Adipocyte (in vitro differentiated cells): ENCODE measurements around the gene SCUBE3.
A peak's percentile ranks its signal among the peaks of the same experiment; 100 is the strongest.

Experiments used
- DNase-seq: peaks from one replicate; pipeline ENCODE4 v3.0.0-alpha.2; 2015; ENCODE audit warnings: low read depth
- H3K27me3 ChIP-seq: replicated peaks from 2 replicates; pipeline ENCODE4 v1.7.0; 2013; ENCODE audit warnings: mild to moderate bottlenecking, low read length, moderate library complexity; ENCODE audit not compliant: control insufficient read depth, insufficient read depth
- H3K36me3 ChIP-seq: 2 replicates; pipeline ENCODE4 v1.7.0; 2013; ENCODE audit warnings: low read length, mild to moderate bottlenecking, moderate library complexity; ENCODE audit not compliant: control insufficient read depth, insufficient read depth, severe bottlenecking
- H3K4me1 ChIP-seq: 2 replicates; pipeline ENCODE4 v1.7.0; 2013; ENCODE audit warnings: mild to moderate bottlenecking, low read length, moderate library complexity; ENCODE audit not compliant: control insufficient read depth, insufficient read depth
- H3K4me3 ChIP-seq: 2 replicates; pipeline ENCODE4 v1.7.0; 2013; ENCODE audit warnings: mild to moderate bottlenecking, low read length, moderate library complexity
- H3K9ac ChIP-seq: 2 replicates; pipeline ENCODE4 v1.7.0; 2013; ENCODE audit warnings: mild to moderate bottlenecking, low read length, moderate library complexity
- H3K9me3 ChIP-seq: 2 replicates; pipeline ENCODE4 v1.7.0; 2013; ENCODE audit warnings: mild to moderate bottlenecking, low read length, moderate library complexity; ENCODE audit not compliant: control insufficient read depth

Gene SCUBE3

DNA sequence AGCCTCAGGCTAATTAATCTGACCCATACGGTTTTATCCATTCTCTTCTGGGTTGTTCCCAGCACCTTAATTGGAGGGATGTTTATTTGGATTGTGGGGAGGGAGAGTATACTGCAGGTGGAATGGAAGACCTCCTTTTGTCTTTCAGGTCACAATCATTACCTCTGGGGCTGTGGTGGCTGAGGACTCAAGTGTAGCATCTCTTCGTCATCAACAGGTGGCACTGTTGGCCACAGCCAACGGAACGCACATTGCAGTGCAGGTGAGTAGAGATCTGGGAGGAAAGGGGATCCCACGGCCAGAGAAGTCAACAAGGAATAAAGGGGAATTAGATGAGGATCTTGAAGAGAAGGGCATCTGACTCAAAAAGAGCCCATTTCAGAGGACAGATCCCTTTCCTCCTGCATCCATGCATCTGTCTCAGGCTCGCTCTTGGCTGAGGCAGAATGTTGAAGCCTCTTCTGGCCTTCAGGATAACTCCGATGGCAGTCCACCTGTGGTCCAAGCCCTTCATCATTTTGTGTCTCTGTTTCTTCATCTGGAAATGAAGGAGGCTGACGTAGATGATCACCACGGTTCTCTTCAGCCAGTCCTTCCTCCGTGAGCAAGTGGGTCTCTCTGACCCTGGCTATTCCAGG, 80.7 kb downstream of the SCUBE3 start:
- Histone ChIP-seq H3K9ac (no peak overlapping the region), H3K27me3 (no peaks in the 10 kb centered on the region)
- DNase-seq, result peak; percentile 52

DNA sequence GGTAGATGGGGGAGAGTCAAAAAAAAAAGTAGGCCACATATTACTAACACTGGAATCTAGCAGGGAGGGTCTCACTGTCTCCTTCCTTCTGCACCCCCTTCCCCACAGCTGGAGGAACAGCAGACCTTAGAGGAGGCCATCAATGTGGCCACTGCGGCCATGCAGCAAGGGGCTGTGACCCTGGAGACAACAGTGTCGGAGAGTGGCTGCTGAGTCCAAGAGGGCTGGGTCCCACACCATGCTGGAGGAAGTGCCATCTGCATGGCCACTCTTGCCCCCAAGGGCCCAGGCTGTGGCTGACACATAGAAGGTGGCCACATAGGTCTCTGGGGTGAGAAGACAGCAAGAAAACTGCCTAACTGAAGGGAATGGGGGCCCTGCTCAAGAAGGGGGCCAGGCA, 81.3 kb downstream of the SCUBE3 start:
- Histone ChIP-seq H3K9me3 (no peaks in the 10 kb centered on the region), H3K36me3 (peaks cover 53% of the 10 kb centered on the region), H3K9ac (no peak overlapping the region), H3K4me1 (no peaks in the 10 kb centered on the region), H3K4me3 (no peak overlapping the region), H3K27me3 (no peaks in the 10 kb centered on the region)
- DNase-seq, result no peak

More for the DNA sequence above, 80.7 kb downstream of the SCUBE3 start:
- H3K36me3 ChIP-seq, result peaks cover 59% of the 10 kb centered on the region
- H3K4me3 ChIP-seq, result no peak overlapping the region
- H3K4me1 ChIP-seq, result no peaks in the 10 kb centered on the region
- H3K9me3 ChIP-seq, result no peaks in the 10 kb centered on the region

DNA sequence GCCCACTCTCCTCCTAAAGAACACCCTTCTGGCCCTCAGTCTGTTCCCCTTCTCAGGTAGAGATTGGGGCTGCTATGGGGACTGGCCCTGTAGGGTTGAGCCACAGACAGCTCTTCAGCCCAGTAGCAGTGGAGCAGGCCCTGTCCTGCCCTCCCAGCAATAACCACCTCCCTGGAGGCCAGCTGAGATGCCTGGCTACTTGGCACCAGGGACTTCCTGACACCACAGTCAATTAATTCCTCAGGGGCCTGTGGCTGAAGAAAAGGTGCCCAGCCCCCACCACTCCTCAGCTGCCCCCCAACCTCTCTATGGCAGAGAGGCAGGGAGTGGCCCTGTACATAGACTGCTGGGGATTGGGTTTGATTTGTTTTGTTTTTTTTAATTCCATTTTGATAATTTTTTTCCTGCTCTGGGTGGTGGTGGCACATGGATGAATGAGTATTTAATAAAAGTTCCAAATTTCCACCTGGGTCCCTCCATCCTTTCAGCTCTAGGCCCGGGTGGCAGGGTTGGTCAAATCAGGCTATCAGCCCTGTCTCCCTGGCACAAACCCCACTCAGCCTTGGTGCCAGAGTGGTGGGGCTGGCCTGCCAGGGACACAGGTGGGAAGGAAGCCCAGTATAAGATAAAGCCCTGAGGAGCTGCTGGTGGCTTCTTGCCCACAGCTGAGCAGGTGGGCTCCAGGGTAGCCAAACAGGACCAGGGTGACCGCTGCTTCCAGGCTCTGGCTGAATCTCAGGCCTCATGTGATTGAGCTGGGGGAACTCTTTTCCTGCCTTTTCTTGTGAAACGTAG, 82.0 kb downstream of the SCUBE3 start:
- Histone ChIP-seq H3K4me1 (no peaks in the 10 kb centered on the region), H3K9me3 (no peaks in the 10 kb centered on the region), H3K36me3 (peaks cover 46% of the 10 kb centered on the region), H3K27me3 (no peaks in the 10 kb centered on the region), H3K4me3 (no peak overlapping the region), H3K9ac (no peak overlapping the region)
- no peak for DNase-seq

DNA sequence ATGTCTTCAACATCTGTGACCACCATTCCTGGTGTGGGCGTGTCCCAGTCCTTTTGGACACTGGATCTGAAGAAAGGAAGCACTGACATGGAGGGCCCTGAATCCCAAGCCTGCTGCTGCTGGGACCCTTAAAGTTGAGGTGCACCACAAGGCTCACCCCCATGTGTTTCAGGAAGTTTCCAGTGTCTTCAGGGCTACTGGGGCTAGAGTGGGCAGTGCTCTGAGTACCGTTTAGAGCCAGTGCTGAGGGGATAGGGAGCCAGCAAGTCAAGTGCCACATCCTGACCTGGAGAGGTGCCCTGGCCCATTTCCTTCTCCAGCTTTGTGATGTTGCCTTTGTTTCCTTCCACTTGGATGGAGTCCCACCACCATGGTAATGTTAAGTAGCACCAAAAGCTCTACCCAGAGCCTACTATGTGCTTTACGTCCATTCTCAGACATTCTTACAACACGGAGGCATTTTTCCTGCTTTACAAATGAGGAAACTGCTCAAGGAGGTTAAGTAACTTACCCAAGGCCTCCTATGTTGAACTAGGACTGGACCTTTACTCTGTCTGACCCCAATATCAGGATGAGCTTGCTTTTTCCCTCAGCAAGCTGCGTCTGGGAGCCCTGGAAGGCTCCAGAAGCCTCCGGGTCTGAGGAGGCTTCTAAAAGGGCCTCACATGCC, 83.3 kb downstream of the SCUBE3 start:
- Histone ChIP-seq H3K9ac (no peak overlapping the region), H3K27me3 (no peaks in the 10 kb centered on the region), H3K4me3 (no peak overlapping the region), H3K9me3 (no peaks in the 10 kb centered on the region), H3K36me3 (peaks cover 33% of the 10 kb centered on the region), H3K4me1 (no peaks in the 10 kb centered on the region)
- no peak for DNase-seq

DNA sequence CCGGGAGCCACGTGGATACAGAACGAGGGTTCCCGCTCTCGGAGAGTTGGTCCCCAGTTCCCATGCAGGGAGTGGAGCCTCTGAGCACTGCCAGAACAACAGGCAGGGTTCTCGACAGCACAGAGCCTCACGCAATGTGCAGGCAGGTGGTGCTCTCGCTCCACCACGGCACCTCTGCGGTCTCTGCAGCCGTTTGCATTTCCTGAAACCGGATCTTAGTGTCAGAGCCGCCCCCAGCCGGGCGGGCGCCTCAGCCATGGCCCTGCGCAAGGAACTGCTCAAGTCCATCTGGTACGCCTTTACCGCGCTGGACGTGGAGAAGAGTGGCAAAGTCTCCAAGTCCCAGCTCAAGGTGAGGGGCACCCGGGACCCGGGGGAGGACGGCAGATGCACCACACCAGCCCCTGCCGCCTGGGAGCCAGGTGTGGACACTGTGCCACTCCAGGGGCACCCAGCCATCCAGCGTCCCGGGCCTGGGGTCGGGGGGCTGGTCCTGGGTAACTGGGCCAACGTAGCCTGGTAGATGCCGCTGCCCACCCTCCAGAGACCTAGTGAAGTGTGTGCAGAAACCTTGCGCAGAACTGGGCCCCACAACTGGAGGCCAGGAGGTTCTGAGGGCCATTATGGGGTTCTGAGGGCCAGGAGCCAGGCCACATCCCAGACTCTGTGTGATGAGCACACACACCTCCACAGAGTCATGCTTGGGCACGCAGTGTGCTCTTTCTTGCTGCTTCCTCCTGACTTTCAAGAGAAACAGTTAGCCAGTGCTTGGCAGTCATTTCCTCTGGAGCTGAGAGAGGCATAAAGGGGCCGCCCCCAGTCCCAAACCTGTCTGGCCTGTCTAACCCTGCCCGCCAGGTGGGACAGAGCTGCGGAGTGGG, 84.1 kb downstream of the SCUBE3 start, which contains the start of gene DEF6:
Gene DEF6, plus strand, starts transcription at position 218 of the 881 bp plus-strand sequence. Its CDS starts 39 bp downstream, at position 257.
- Histone ChIP-seq H3K4me3 (no peak within 1 kb of the TSS), H3K4me1 (no peaks in the 10 kb centered on the region), H3K27me3 (no peaks in the 10 kb centered on the region), H3K36me3 (peaks cover 28% of the 10 kb centered on the region), H3K9ac (no peak within 1 kb of the TSS), H3K9me3 (no peaks in the 10 kb centered on the region)
- DNase-seq, result peak; percentile 18

DNA sequence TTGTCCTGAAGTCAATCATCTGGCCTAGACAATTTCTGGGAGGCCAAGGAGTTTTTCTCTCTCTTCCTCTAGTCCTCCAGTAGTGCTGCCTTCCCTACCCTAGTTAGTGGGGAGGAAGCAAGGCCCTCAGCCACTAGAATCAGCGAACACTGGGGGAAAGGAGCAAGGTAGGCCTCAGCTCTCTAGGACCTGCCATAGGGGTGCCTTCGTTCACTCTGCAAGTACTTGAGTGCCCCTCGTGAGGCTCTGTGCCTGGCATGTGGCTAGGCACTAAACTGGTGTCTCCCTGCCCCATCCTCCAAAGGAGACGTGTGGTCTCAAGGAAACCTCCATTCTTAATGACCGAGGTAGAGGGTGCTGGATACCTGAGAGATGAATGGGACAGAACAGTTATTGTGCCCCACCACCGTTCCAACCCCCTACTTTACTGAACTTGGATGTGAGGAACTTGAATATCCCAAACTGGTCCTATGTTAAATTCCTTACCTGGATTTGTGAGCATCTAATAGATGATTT, 84.9 kb downstream of the SCUBE3 start:
- no peak for DNase-seq
- no peaks in the 10 kb centered on the region for H3K27me3 ChIP-seq
- H3K4me3 ChIP-seq, result no peak overlapping the region
- H3K9ac ChIP-seq, result no peak overlapping the region
- no peaks in the 10 kb centered on the region for H3K9me3 ChIP-seq
- H3K36me3 ChIP-seq, result peaks cover 21% of the 10 kb centered on the region
- no peaks in the 10 kb centered on the region for H3K4me1 ChIP-seq

DNA sequence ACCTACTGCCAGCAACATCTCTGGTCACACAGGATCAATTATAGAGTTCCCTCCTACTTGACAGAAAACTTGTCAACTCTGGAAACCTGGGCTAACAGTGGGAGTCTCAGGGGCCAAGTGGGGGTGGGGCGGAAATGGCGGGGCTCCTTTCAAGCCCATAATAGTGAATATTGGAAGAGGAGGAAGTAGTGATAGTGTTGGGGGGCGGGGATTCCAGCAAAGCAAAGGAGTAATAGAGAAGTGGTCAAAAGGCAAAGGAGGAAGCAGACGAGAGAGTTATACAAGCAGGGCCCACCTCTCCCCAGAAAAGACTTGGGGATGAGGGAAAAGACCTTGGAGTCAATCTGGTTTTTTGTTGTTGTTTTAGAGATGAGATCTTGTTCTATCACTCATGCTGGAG, 85.9 kb downstream of the SCUBE3 start:
- Histone ChIP-seq H3K4me1 (no peaks in the 10 kb centered on the region), H3K36me3 (peaks cover 11% of the 10 kb centered on the region), H3K9ac (no peak overlapping the region), H3K4me3 (no peak overlapping the region), H3K9me3 (no peaks in the 10 kb centered on the region), H3K27me3 (no peaks in the 10 kb centered on the region)
- DNase-seq, result no peak

DNA sequence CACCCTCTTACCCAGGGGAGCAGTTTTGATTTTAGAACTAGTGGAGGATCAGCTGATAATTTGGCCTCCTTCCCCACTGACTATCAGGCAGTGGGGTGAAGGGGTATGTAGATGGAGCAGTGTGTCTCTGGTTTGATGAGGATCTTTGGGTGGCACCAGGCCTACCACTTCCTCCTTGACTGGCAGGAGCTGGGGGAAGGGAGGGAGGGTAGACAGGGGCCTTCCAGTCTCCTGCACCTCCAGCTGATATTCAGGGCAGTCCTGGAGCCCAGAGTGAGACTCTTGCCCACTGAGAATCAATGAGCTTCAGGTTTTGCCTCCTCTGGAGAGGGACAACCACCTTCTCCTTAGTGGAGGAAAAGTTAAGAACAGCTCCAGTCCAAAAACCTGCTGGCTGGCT, 87.1 kb downstream of the SCUBE3 start:
- no peaks in the 10 kb centered on the region for H3K4me1 ChIP-seq
- DNase-seq, result no peak
- H3K9ac ChIP-seq, result no peak overlapping the region
- no peaks in the 10 kb centered on the region for H3K27me3 ChIP-seq
- no peaks in the 10 kb centered on the region for H3K9me3 ChIP-seq
- no peaks in the 10 kb centered on the region for H3K36me3 ChIP-seq
- H3K4me3 ChIP-seq, result no peak overlapping the region
